ENCODE results near the gene PPP1R27.

DNA sequence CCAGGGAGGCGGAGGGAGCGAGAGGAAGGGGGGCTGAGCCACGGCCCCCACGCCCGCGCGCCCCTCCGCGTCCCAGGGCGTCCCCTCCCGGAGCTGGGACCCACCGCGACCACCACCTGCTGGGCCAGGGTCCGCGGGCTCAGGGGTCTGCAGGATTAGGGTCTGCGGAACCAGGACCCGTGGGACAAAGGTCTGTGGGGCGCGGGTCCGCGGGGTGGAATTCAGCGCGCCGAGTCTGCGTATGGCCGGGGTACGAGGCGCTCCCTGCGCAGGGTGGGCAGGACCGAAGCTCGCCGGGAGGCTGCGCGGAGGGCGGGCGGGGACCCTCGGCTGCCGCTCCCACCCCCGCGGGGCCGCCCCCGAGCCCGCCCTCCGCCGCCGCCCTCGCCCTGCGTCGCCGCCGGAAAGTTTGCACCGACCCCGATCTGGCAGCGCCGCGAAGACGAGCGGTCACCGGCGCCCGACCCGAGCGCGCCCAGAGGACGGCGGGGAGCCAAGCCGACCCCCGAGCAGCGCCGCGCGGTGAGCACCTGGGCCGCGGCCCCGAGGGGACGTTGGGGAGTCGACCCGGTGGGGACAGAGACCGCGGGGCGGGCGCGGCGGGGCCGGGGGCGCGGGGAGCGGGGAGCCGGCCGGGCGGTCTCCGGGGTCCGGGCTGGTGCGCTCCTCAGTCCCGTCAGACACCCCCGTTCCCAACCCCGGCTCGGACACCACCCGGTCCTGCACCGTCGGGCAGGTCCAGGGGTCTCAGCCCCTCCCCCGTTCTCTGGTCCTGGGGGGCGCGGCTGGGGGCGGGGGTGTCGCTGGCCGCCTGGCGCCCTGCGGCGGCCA is 30.9 kb downstream of the PPP1R27 start, which contains the start of gene GCGR:
- TF ChIP-seq, protein P1, sequence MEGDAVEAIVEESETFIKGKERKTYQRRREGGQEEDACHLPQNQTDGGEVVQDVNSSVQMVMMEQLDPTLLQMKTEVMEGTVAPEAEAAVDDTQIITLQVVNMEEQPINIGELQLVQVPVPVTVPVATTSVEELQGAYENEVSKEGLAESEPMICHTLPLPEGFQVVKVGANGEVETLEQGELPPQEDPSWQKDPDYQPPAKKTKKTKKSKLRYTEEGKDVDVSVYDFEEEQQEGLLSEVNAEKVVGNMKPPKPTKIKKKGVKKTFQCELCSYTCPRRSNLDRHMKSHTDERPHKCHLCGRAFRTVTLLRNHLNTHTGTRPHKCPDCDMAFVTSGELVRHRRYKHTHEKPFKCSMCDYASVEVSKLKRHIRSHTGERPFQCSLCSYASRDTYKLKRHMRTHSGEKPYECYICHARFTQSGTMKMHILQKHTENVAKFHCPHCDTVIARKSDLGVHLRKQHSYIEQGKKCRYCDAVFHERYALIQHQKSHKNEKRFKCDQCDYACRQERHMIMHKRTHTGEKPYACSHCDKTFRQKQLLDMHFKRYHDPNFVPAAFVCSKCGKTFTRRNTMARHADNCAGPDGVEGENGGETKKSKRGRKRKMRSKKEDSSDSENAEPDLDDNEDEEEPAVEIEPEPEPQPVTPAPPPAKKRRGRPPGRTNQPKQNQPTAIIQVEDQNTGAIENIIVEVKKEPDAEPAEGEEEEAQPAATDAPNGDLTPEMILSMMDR (IDR thresholded peaks at IDR 0.05; ENCODE audit: borderline replicate concordance, extremely low read depth, low read length, poor library complexity, severe bottlenecking), result no peak
- TF ChIP-seq EZH2 (IDR thresholded peaks at IDR 0.05; ENCODE audit: borderline replicate concordance, low read depth, low read length, severe bottlenecking), result no peak

Data from DND-41 (cell line).